ENCODE results near the gene JMY. TPM values are rescaled to one million over a fixed set of nuclear protein-coding genes. Genes with fewer than 3 reads are reported as not detected.

Gene JMY
- total and polyA plus RNA-seq, 2 donors, result 10.4 to 38.3 TPM

DNA sequence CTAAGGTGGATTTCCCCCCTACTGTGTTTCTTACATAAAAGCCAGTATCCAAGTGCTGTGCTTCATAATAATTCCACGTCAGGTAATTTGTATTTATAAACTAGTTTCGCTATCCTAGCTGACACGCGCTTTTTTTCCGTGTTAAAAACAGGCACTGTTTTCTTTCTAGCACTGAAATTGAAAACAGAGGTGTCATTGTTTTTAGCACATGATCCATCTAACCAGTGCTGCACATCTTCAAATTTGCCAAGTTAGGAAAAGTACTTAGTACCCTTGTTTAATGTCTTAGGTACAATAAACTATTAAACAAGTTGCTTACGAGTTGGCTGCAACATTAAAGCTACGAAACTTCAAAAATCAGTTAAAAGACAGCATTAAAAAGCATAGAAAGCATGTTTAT lies 49.9 kb downstream of the JMY start:
- no peaks in the 10 kb centered on the region for H3K4me1 ChIP-seq (ENCODE audit: insufficient read depth)
- no peak for DNase-seq (ENCODE audit: extremely low spot score)
- no peak overlapping the region for H3K27ac ChIP-seq (ENCODE audit: low read depth)
- H3K36me3 ChIP-seq (ENCODE audit: insufficient read depth), result no peaks in the 10 kb centered on the region
- WGBS, result 90% methylated on average over 7 of the region's 7 CpGs
- no peak overlapping the region for H3K4me3 ChIP-seq (ENCODE audit: low read depth, low read length)

GRCh38 chr5:79287380-79287779 lies 51.4 kb downstream of the JMY start:
- Histone ChIP-seq H3K4me1 (ENCODE audit: insufficient read depth) (no peaks in the 10 kb centered on the region), H3K27ac (ENCODE audit: low read depth) (no peak overlapping the region), H3K4me3 (ENCODE audit: low read depth, low read length) (no peak overlapping the region), H3K36me3 (ENCODE audit: insufficient read depth) (no peaks in the 10 kb centered on the region)
- no peak for DNase-seq (ENCODE audit: extremely low spot score)
- WGBS, result 93% methylated on average over 4 of the region's 4 CpGs

DNA sequence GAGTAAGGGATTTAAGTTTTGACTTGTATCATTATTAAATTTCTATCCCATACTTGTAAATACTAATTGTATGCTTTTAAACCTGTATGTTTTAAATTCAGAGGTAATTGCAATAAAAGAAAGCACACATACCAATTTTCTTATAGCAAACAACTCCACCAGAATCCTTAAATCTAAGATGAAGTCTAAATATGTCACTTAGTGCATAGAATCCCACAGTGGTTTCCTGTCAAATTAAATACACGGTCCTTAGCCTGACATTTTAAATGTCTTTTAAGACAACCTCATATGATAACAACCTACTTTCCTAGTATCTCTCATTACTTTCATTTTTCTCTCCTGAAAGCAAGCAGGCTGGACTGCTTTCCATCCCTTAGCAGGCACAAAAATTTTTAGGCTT lies 52.0 kb downstream of the JMY start:
- Histone ChIP-seq H3K4me1 (ENCODE audit: insufficient read depth) (no peaks in the 10 kb centered on the region), H3K36me3 (ENCODE audit: insufficient read depth) (no peaks in the 10 kb centered on the region), H3K4me3 (ENCODE audit: low read depth, low read length) (no peak overlapping the region), H3K27ac (ENCODE audit: low read depth) (no peak overlapping the region)
- DNase-seq (ENCODE audit: extremely low spot score), result no peak
- 43% methylated on average over 1 of the region's 1 CpG for WGBS

- H3K36me3 ChIP-seq (ENCODE audit: insufficient read depth), result no peaks in the 10 kb centered on the region
- DNase-seq (ENCODE audit: extremely low spot score), result no peak
- no peaks in the 10 kb centered on the region for H3K4me1 ChIP-seq (ENCODE audit: insufficient read depth)
- H3K4me3 ChIP-seq (ENCODE audit: low read depth, low read length), result no peak overlapping the region
- H3K27ac ChIP-seq (ENCODE audit: low read depth), result no peak overlapping the region
- 93% methylated on average over 2 of the region's 2 CpGs for WGBS
Observed at GRCh38 chr5:79295029-79295428, 59.1 kb downstream of the JMY start.

DNA sequence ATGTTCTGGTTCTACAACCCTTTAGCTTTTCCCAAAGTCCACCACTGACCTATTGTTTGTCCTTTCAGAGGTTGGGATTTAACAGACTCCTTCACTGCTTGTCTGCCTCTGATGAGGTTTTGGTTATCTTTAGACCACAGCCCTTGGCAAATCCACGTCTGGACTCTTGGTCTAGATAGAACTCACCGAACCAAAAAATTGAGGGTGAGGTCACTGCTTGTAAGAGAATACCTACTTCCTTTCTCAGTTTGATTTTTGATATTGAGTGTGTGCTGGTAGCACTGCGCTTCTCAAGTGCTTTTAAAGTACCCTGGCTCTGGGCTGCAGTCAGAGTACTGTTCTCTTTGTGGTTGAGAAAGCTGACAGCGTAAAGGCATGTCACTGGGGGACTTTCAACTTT lies 61.7 kb downstream of the JMY start:
- H3K4me1 ChIP-seq (ENCODE audit: insufficient read depth), result no peaks in the 10 kb centered on the region
- no peak overlapping the region for H3K4me3 ChIP-seq (ENCODE audit: low read depth, low read length)
- WGBS, result 80% methylated on average over 4 of the region's 4 CpGs
- H3K36me3 ChIP-seq (ENCODE audit: insufficient read depth), result no peaks in the 10 kb centered on the region
- no peak overlapping the region for H3K27ac ChIP-seq (ENCODE audit: low read depth)
- no peak for DNase-seq (ENCODE audit: extremely low spot score)

GRCh38 chr5:79301046-79301712 lies 65.2 kb downstream of the JMY start:
- 59% methylated on average over 4 of the region's 4 CpGs for whole genome bisulfite sequencing
- Histone ChIP-seq H3K4me3 (ENCODE audit: low read depth, low read length) (no peak overlapping the region), H3K4me1 (ENCODE audit: insufficient read depth) (no peaks in the 10 kb centered on the region), H3K36me3 (ENCODE audit: insufficient read depth) (no peaks in the 10 kb centered on the region), H3K27ac (ENCODE audit: low read depth) (no peak overlapping the region)
- no peak for DNase-seq (ENCODE audit: extremely low spot score)

DNA sequence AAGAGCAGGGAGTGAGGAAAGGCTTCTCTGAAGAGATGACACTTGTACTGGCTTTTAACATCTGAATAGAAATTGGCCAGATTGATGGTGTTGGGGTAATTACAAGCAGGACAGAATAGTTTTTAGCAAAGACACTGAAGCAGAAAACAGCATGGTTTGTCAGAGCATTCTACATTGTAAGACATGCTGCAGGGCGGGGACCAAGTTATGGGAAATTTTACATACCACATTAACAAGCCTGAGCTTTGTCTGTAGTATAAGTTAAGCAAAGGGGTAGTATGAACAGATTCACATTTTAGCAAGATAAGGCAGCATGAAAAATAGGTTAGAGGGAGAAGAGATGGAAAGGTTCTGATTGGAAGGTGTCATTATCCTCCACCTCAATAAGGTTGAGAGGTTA lies 66.5 kb downstream of the JMY start:
- DNase-seq (ENCODE audit: extremely low spot score), result no peak
- Histone ChIP-seq H3K36me3 (ENCODE audit: insufficient read depth) (peaks cover 3% of the 10 kb centered on the region), H3K4me1 (ENCODE audit: insufficient read depth) (no peaks in the 10 kb centered on the region), H3K27ac (ENCODE audit: low read depth) (no peak overlapping the region), H3K4me3 (ENCODE audit: low read depth, low read length) (no peak overlapping the region)
- WGBS, result 100% methylated on average over 1 of the region's 1 CpG

GRCh38 chr5:79305706-79306105 lies 69.8 kb downstream of the JMY start:
- no peak for DNase-seq (ENCODE audit: extremely low spot score)
- peaks cover 4% of the 10 kb centered on the region for H3K36me3 ChIP-seq (ENCODE audit: insufficient read depth)
- 44% methylated on average over 1 of the region's 1 CpG for WGBS
- no peak overlapping the region for H3K4me3 ChIP-seq (ENCODE audit: low read depth, low read length)
- H3K27ac ChIP-seq (ENCODE audit: low read depth), result no peak overlapping the region
- no peaks in the 10 kb centered on the region for H3K4me1 ChIP-seq (ENCODE audit: insufficient read depth)

DNA sequence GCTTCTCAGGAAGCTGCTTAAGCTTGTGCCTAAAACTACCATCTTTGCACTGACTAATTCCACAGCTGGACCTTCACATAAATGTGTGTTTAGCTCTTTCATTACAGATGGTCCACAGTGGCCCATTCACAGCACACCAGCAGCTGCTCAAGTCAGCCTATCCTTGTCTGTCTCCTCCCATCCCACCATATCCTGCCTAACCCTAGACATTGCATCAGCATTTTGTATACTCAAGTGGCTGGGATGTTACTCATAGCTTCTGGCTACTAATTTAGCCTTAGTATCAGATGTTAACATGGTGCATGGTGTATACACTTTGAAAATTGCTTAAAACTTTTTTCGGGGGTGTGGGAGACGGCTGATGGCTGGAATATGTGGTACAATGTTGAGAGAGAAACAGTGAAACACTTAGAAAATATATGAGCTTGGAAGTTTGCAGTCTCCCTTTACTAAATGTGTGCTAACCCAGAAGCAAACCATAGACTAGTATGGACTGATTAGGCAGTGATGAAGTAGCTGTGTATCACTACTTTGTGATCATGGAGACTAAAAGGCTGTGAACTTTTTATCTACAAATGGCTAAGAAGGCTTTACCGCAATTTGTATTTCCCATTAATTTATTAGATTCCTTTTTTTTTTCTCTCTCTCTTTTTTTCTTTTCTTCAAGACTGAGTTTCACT lies 83.1 kb downstream of the JMY start:
- H3K4me3 ChIP-seq (ENCODE audit: low read depth, low read length), result no peak overlapping the region
- no peak for DNase-seq (ENCODE audit: extremely low spot score)
- H3K27ac ChIP-seq (ENCODE audit: low read depth), result no peak overlapping the region
- 95% methylated on average over 3 of the region's 3 CpGs for WGBS
- no peaks in the 10 kb centered on the region for H3K4me1 ChIP-seq (ENCODE audit: insufficient read depth)
- H3K36me3 ChIP-seq (ENCODE audit: insufficient read depth), result no peaks in the 10 kb centered on the region

- 82% methylated on average over 4 of the region's 4 CpGs for WGBS
- H3K27ac ChIP-seq (ENCODE audit: low read depth), result no peak overlapping the region
- DNase-seq (ENCODE audit: extremely low spot score), result no peak
- no peak overlapping the region for H3K4me3 ChIP-seq (ENCODE audit: low read depth, low read length)
- H3K36me3 ChIP-seq (ENCODE audit: insufficient read depth), result no peaks in the 10 kb centered on the region
- no peaks in the 10 kb centered on the region for H3K4me1 ChIP-seq (ENCODE audit: insufficient read depth)
Observed at GRCh38 chr5:79329453-79329852, 93.5 kb downstream of the JMY start.

GRCh38 chr5:79330071-79330470 lies 94.1 kb downstream of the JMY start:
- DNase-seq (ENCODE audit: extremely low spot score), result no peak
- WGBS, result 78% methylated on average over 5 of the region's 5 CpGs

GRCh38 chr5:79333852-79334557 lies 98.1 kb downstream of the JMY start:
- 79% methylated on average over 10 of the region's 10 CpGs for WGBS

More at GRCh38 chr5:79330071-79330470, 94.1 kb downstream of the JMY start:
- no peaks in the 10 kb centered on the region for H3K4me1 ChIP-seq (ENCODE audit: insufficient read depth)
- no peaks in the 10 kb centered on the region for H3K36me3 ChIP-seq (ENCODE audit: insufficient read depth)
- H3K27ac ChIP-seq (ENCODE audit: low read depth), result no peak overlapping the region
- H3K4me3 ChIP-seq (ENCODE audit: low read depth, low read length), result no peak overlapping the region

GRCh38 chr5:79346420-79346824 lies 110.5 kb downstream of the JMY start:
- no peak for DNase-seq (ENCODE audit: extremely low spot score)
- Histone ChIP-seq H3K36me3 (ENCODE audit: insufficient read depth) (no peaks in the 10 kb centered on the region), H3K4me1 (ENCODE audit: insufficient read depth) (no peaks in the 10 kb centered on the region), H3K4me3 (ENCODE audit: low read depth, low read length) (no peak overlapping the region), H3K27ac (ENCODE audit: low read depth) (no peak overlapping the region)
- WGBS, result 89% methylated on average over 6 of the region's 6 CpGs

More at GRCh38 chr5:79333852-79334557, 98.1 kb downstream of the JMY start:
- no peaks in the 10 kb centered on the region for H3K36me3 ChIP-seq (ENCODE audit: insufficient read depth)
- H3K27ac ChIP-seq (ENCODE audit: low read depth), result no peak overlapping the region
- H3K4me1 ChIP-seq (ENCODE audit: insufficient read depth), result no peaks in the 10 kb centered on the region
- no peak overlapping the region for H3K4me3 ChIP-seq (ENCODE audit: low read depth, low read length)
- DNase-seq (ENCODE audit: extremely low spot score), result no peak

DNA sequence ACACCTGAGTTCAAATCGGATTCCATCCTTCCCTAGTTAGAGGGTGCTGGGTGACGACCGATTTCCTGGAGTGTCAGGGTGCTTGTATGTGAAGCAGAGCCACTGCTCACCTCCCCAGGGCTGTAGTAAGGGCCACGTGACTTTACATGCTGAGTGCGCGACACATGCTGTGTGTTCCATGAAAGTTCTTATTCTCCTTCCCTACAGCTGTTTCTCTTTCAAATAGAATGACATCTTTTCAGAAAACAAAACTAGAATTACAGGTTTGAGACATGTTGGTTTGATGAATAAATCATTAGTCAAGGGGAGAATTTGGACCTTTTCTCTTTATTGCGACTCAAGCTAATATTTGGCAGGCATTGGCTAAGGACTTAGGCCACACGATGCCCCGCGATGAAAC lies 113.1 kb downstream of the JMY start:
- no peak overlapping the region for H3K27ac ChIP-seq (ENCODE audit: low read depth)
- H3K4me3 ChIP-seq (ENCODE audit: low read depth, low read length), result no peak overlapping the region
- 87% methylated on average over 10 of the region's 10 CpGs for WGBS
- no peaks in the 10 kb centered on the region for H3K4me1 ChIP-seq (ENCODE audit: insufficient read depth)
- H3K36me3 ChIP-seq (ENCODE audit: insufficient read depth), result no peaks in the 10 kb centered on the region
- DNase-seq (ENCODE audit: extremely low spot score), result no peak

Measured in urinary bladder (tissue), 4 donors.